Effector memory CD4-positive, alpha-beta T cell (primary cell): ENCODE measurements around the gene CST7.
"Not testable (repeated sequence)": the region's sequence is repeated elsewhere in the genome, so short reads cannot be mapped to it uniquely, and the experiment has no call there.

Experiments used
- DNase-seq, 3 donors: peaks; one replicate each; pipeline ENCODE4 v3.0.0-alpha.2; 2020
- H3K27ac ChIP-seq: 2 replicates; pipeline ENCODE4 v1.7.0; 2013; ENCODE audit warnings: mild to moderate bottlenecking, low read length, moderate library complexity; ENCODE audit not compliant: insufficient read depth, poor library complexity, severe bottlenecking
- H3K27me3 ChIP-seq: replicated peaks from 2 replicates; pipeline ENCODE4 v1.7.0; 2013; ENCODE audit warnings: mild to moderate bottlenecking, low read length; ENCODE audit not compliant: insufficient read depth, control insufficient read depth, poor library complexity, severe bottlenecking
- H3K36me3 ChIP-seq: 2 replicates; pipeline ENCODE4 v1.7.0; 2013; ENCODE audit warnings: mild to moderate bottlenecking, low read length, moderate library complexity; ENCODE audit not compliant: control insufficient read depth, insufficient read depth
- H3K4me1 ChIP-seq: 2 replicates; pipeline ENCODE4 v1.7.0; 2013; ENCODE audit warnings: low read length, mild to moderate bottlenecking; ENCODE audit not compliant: control insufficient read depth, insufficient read depth, poor library complexity, severe bottlenecking
- H3K4me3 ChIP-seq: 2 replicates; pipeline ENCODE4 v1.7.0; 2013; ENCODE audit warnings: low read length, low read depth, mild to moderate bottlenecking; ENCODE audit not compliant: insufficient read depth, poor library complexity, severe bottlenecking
- H3K9me3 ChIP-seq: 2 replicates; pipeline ENCODE4 v1.7.0; 2013; ENCODE audit warnings: mild to moderate bottlenecking, low read length, moderate library complexity; ENCODE audit not compliant: control insufficient read depth

Gene CST7

DNA sequence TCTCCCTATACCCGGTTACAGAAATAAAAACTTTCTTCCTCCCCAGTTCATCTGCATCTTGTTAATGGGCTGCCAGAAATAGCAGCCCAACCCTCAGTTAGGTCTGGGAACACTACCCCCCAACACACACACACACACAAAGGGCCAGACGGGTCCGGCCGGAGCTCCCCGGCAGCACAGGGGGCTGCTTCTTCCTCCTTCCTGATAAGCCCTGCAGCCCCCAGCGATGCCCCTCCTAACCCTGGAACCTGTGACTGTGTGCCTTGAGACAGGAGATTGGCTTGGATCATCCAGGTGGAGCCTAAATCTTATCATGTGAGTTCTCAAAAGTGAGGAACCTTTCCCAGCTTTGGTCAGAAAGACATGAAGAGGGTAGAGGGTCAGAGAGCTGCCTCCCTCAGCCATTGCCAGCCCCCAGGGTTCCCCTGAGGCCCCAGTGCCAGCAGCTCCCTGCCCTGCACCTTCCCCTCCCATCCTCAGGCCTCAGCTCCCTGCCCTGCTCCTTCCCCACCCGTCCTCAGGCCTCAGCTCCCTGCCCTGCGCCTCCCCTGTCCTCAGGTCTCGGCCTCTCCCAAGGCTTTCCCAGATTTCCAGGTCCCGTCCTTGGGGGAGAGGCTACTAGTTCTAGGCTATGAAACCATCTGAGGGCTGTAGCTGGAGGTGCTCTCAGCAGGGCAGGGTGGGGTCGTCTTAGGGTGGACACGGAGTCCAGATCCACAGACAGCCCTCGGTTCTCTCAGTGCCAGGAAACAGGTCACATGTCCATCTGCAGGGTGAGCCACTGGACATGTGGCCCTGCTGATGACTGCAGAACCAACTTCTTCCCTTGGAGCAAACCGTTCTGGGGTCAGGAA, 34.5 kb upstream of the CST7 start:
- Histone ChIP-seq H3K4me1 (no peaks in the 10 kb centered on the region), H3K27ac (no peak overlapping the region)
- no peak for DNase-seq

DNA sequence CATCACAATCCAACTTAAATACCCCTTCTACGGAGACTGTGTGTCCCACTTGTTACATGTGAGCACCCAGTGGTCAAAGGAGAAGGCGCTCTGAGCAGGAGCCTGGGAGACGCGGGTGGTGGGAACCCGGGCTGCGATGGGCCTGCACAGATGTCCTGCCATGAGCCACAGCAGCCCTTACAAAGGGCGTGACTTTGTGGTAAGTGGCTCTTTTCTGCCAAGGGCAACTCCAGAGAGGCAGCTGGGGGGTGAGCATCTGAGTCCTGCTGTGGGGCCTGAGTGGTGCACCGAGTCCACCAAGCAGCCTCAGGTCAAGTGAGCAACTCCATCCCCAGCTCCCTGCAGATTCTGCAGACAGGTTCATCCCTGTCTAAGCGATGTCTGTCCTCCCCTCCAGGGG, 33.6 kb upstream of the CST7 start:
- no peaks in the 10 kb centered on the region for H3K27me3 ChIP-seq
- no peaks in the 10 kb centered on the region for H3K9me3 ChIP-seq
- DNase-seq = no peak
- H3K36me3 ChIP-seq = no peaks in the 10 kb centered on the region
- H3K4me1 ChIP-seq = no peaks in the 10 kb centered on the region
- no peak overlapping the region for H3K27ac ChIP-seq
- no peak overlapping the region for H3K4me3 ChIP-seq

More for the DNA sequence above, 34.5 kb upstream of the CST7 start:
- Histone ChIP-seq H3K27me3 (no peaks in the 10 kb centered on the region), H3K9me3 (no peaks in the 10 kb centered on the region), H3K4me3 (no peak overlapping the region), H3K36me3 (no peaks in the 10 kb centered on the region)

DNA sequence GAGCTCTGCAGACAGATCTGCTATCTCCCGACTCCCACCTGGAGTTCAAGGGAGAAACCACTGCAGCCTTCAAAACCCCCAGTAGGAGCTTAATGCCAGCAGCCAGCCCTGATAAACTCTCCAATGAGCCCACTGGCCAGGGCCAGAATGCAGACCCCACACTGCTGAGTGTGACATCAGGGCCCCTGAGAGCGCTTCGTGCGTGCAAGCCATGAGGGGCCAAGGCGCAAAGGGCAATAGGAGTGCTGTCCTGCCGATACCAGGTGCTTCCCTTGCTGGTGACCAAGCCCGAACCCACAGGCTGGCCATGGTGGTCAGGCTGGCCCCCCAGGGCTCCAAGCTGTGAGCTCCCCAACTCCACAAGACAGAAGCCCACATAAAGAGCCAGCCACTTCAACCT, 33.2 kb upstream of the CST7 start:
- no peak for DNase-seq
- Histone ChIP-seq H3K4me1 (no peaks in the 10 kb centered on the region), H3K36me3 (no peaks in the 10 kb centered on the region), H3K9me3 (no peaks in the 10 kb centered on the region), H3K27me3 (no peaks in the 10 kb centered on the region), H3K27ac (no peak overlapping the region), H3K4me3 (no peak overlapping the region)

DNA sequence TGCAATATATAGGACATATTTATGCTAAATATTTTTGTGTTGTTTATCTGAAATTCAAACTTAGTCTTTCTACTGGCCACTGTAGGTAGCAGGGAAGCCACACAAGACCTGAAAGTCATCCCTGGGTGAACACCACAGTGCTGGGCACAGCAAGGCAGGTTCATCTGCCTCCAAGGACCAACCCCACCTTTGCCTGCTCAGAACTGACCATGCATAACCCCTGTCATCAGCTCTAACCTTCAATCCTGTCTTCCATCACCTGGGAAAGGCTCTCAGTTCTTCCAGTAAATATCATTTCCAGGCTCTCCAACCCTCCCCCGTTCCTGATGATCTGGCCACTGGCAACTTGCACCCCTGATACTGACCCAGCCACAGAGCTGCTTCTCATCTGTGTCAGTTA, 32.7 kb upstream of the CST7 start:
- no peak overlapping the region for H3K27ac ChIP-seq
- H3K36me3 ChIP-seq = no peaks in the 10 kb centered on the region
- H3K4me3 ChIP-seq = no peak overlapping the region
- H3K9me3 ChIP-seq = no peaks in the 10 kb centered on the region
- no peaks in the 10 kb centered on the region for H3K4me1 ChIP-seq
- DNase-seq = no peak
- no peaks in the 10 kb centered on the region for H3K27me3 ChIP-seq

DNA sequence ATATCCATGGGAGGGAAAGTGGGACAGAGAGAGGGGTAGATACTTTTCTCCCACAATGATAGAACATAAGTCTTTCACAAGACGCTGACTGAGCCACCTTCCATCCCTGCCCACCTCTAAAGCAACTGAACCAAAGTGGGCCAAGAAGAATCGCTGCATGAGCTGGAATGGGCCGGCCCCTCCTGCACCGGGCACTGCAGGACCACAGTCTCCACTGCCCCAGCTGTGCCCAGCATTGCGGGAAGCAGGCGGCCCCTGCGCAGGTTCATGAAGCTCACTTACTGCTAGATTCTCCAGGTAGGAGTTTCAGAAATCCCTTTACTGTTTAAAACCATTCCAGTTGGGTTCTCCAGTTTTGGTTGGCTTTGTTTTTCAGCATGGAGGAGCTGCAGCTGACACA, 32.0 kb upstream of the CST7 start:
- no peaks in the 10 kb centered on the region for H3K4me1 ChIP-seq

DNA sequence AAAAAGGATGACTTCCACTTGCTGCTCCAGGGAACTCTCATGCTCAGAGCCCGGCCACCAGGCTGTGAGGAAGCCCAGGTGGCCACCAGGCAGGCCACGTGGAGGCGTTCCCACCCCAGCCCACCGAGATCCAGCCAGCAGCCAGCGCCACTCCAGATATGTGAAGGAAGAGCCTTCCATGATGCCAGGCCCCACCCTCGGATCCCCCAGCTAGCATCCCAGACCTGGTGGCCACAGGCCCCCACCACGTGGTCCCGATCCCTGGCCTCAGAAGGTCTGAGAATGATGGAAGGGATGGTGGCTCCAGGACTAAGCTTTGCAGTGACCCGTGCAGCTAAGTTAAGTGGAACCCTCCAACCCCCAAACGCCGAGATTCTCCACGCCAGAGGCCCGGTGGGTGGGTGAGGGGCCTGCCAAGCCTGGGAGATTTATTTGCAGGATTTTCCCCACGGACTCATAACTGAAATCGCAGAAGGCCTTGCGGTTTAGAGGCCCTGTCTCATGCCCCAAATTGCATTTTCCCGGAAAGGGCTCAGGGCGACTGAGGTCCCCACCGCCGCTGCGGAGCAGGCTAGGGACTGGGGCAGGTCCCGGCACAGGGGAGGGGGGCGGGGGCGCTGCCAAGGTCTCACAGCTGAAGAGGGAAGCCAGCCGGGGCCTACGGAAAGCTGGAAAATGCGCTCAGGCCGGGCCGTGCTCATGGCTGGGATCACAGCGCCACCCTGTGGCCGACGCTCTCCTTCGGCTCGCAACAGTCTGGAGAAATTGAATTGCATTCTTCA, 31.1 kb upstream of the CST7 start:
- no peaks in the 10 kb centered on the region for H3K9me3 ChIP-seq
- no peak overlapping the region for H3K4me3 ChIP-seq
- no peaks in the 10 kb centered on the region for H3K4me1 ChIP-seq
- H3K36me3 ChIP-seq = no peaks in the 10 kb centered on the region
- no peak for DNase-seq
- no peaks in the 10 kb centered on the region for H3K27me3 ChIP-seq
- no peak overlapping the region for H3K27ac ChIP-seq

More for the DNA sequence above, 32.0 kb upstream of the CST7 start:
- H3K4me3 ChIP-seq = no peak overlapping the region
- no peaks in the 10 kb centered on the region for H3K36me3 ChIP-seq
- H3K27me3 ChIP-seq = no peaks in the 10 kb centered on the region
- H3K27ac ChIP-seq = no peak overlapping the region
- no peaks in the 10 kb centered on the region for H3K9me3 ChIP-seq
- no peak for DNase-seq

DNA sequence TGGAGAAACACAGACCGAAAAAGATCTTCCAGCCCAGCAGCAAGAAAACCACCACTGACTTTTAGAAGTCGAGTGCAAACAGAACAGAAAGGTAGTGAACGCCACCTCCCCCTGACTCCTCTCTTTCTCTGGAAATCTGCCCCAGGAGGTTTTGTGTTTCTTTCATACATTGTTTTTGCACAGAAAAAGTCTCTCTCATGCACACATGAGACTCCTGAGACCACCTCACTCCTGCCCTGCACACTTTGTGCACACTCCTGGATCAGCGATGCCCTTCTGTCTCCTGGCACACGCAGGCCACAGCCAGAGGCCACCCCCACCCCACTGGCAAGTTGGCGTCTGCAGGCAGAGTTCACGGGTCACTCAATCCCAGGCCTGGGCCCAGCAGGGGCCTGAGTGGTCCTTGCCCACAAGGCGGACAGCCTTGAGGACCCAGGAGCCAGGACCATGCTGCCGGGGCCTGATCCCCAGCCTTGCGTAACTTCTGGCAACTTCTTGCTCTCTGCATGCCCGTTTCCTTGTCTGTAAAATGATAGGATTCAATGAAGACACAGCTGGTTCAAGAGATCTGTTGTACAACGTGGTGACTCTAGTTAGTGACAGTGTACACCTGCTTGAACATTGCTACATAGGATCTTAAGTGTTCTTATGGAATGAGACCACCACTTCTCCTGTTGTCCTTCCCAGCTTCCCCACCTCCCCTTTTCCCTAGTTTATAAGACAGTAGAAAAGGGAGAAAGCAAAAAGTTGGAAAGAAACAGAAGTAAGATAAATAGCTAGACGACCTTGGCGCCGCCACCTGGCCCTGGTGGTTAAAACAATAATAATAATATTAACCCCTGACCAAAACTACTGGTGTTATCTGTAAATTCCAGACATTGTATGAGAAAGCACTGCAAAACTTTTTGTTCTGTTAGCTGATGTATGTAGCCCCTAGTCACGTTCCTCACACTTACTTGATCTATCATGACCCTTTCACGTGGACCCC, 30.2 kb upstream of the CST7 start:
- no peak for DNase-seq
- no peaks in the 10 kb centered on the region for H3K27me3 ChIP-seq
- H3K9me3 ChIP-seq = no peaks in the 10 kb centered on the region

DNA sequence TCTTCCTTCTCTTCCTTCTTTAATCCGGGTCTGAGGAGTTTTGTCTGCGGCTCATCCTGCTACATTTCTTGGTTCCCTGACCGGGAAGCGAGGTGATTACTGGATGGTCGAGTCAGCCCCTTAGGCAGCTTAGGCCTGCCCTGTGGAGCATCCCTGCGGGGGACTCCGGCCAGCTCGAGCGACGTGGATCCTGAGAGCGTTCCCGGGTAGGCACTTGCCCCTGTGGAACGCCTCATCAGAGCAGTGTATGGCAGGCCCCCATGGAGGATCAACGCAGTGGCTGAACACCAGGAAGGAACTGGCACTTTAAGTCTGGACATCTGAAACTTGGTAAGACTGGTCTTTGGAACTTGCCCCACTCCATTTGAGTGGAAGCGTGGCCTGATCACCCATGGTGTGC, 29.4 kb upstream of the CST7 start:
- not testable (repeated sequence) for H3K4me3 ChIP-seq, H3K9me3 ChIP-seq, H3K36me3 ChIP-seq, H3K27me3 ChIP-seq, H3K4me1 ChIP-seq, H3K27ac ChIP-seq, DNase-seq

More for the DNA sequence above, 30.2 kb upstream of the CST7 start:
- no peaks in the 10 kb centered on the region for H3K36me3 ChIP-seq
- H3K4me1 ChIP-seq = no peaks in the 10 kb centered on the region
- no peak overlapping the region for H3K27ac ChIP-seq
- no peak overlapping the region for H3K4me3 ChIP-seq

DNA sequence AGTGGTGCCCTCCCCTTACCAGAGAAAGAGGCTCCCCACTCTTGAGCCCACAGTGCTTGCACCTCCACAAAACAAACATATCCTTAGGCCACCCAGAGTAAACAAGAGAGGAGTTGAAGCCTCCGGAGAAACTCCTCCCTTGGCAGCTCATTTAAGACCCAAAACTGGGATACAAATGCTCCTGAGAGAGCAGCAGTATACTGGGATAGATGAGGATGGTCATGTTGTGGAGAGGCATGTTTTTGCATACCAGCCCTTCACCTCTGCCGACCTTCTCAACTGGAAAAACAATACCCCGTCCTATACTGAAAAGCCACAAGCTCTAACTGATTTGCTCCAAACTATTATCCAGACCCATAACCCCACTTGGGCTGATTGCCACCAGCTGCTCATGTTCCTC, 28.4 kb upstream of the CST7 start:
- H3K4me3 ChIP-seq, DNase-seq, H3K27me3 ChIP-seq, H3K4me1 ChIP-seq, H3K9me3 ChIP-seq, H3K27ac ChIP-seq, H3K36me3 ChIP-seq: not testable (repeated sequence)
